KMS-11 (cell line): Measurements from ENCODE around the gene GVQW3.

ENCODE experiments used
- H2AFZ ChIP-seq: fragments of 200-600 bp; sonication (generic); 2 replicates; pipeline ENCODE4 v1.6.1; 2016; ENCODE audit warnings: antibody characterized with exemption, mixed run types, low read depth
- H3K27ac ChIP-seq: fragments of 200-600 bp; sonication (generic); 2 replicates; pipeline ENCODE4 v1.6.1; 2016; ENCODE audit warnings: mild to moderate bottlenecking, mixed run types
- H3K27me3 ChIP-seq: fragments of 200-600 bp; sonication (generic); 2 replicates; pipeline ENCODE4 v1.6.1; 2017; ENCODE audit warnings: mild to moderate bottlenecking, low read depth, mixed run types, moderate library complexity; ENCODE audit not compliant: insufficient read depth
- H3K36me3 ChIP-seq: fragments of 200-600 bp; sonication (generic); 2 replicates; pipeline ENCODE4 v1.6.1; 2017; ENCODE audit warnings: mild to moderate bottlenecking, mixed run types; ENCODE audit not compliant: insufficient read depth
- H3K4me1 ChIP-seq: fragments of 200-600 bp; sonication (generic); 2 replicates; pipeline ENCODE4 v1.6.1; 2016; ENCODE audit warnings: mild to moderate bottlenecking, low read depth, mixed run types; ENCODE audit not compliant: poor library complexity, severe bottlenecking
- H3K4me2 ChIP-seq: fragments of 200-600 bp; sonication (generic); 2 replicates; pipeline ENCODE4 v1.7.0; 2016; ENCODE audit warnings: mild to moderate bottlenecking, mixed run types
- H3K4me3 ChIP-seq: fragments of 200-600 bp; sonication (generic); IDR thresholded peaks from 2 replicates; pipeline ENCODE4 v1.6.1; 2017; ENCODE audit warnings: low read depth, low read length, mixed read lengths; ENCODE audit not compliant: insufficient read depth
- H3K79me2 ChIP-seq: fragments of 200-600 bp; sonication (generic); 2 replicates; pipeline ENCODE4 v1.6.1; 2016; ENCODE audit warnings: low read depth, mixed run types; ENCODE audit not compliant: insufficient read depth
- H3K9ac ChIP-seq: fragments of 200-600 bp; sonication (generic); 2 replicates; pipeline ENCODE4 v1.6.1; 2016; ENCODE audit warnings: mild to moderate bottlenecking, mixed run types
- H4K20me1 ChIP-seq: fragments of 200-600 bp; sonication (generic); 2 replicates; pipeline ENCODE4 v1.6.1; 2016; ENCODE audit warnings: mild to moderate bottlenecking, mixed run types; ENCODE audit not compliant: insufficient read depth
- CTCF ChIP-seq: fragments of 200-600 bp; sonication (generic); conservative IDR thresholded peaks from 2 replicates; pipeline ENCODE4 v1.6.1; 2017; ENCODE audit warnings: low read depth, mild to moderate bottlenecking, antibody characterized with exemption, low read length, moderate library complexity, mixed read lengths

GVQW3 gene

GRCh38 chr11:76362716-76363115, 18.4 kb upstream of the GVQW3 start:
- TF ChIP-seq CTCF = no peak
- H3K9ac ChIP-seq = no peak overlapping the region
- no peak overlapping the region for H3K4me2 ChIP-seq
- H3K4me3 ChIP-seq = no peak overlapping the region
- no peaks in the 10 kb centered on the region for H3K36me3 ChIP-seq
- H2AFZ ChIP-seq = no peak overlapping the region
- peaks cover 4% of the 10 kb centered on the region; the same call in 1 of the 2 replicates for H4K20me1 ChIP-seq
- H3K4me1 ChIP-seq = peaks cover 50% of the 10 kb centered on the region
- peaks cover 39% of the 10 kb centered on the region for H3K79me2 ChIP-seq
- H3K27ac ChIP-seq = no peak overlapping the region
- H3K27me3 ChIP-seq = no peaks in the 10 kb centered on the region

GRCh38 chr11:76365038-76365679, 16.0 kb upstream of the GVQW3 start:
- no peak for TF ChIP-seq CTCF
- Histone ChIP-seq H4K20me1 (peaks cover 10% of the 10 kb centered on the region), H3K4me3 (no peak overlapping the region), H3K4me2 (peak overlapping the region; percentile 12; the same call in 1 of the 2 replicates), H3K27ac (no peak overlapping the region), H3K27me3 (no peaks in the 10 kb centered on the region), H3K79me2 (peaks cover 64% of the 10 kb centered on the region), H3K36me3 (no peaks in the 10 kb centered on the region), H2AFZ (no peak overlapping the region), H3K9ac (no peak overlapping the region), H3K4me1 (peaks cover 58% of the 10 kb centered on the region)

GRCh38 chr11:76368490-76368889, 12.6 kb upstream of the GVQW3 start:
- peaks cover 15% of the 10 kb centered on the region for H4K20me1 ChIP-seq
- H3K79me2 ChIP-seq = peaks cover 88% of the 10 kb centered on the region
- H2AFZ ChIP-seq = no peak overlapping the region
- H3K4me3 ChIP-seq = no peak overlapping the region
- no peaks in the 10 kb centered on the region for H3K36me3 ChIP-seq
- TF ChIP-seq CTCF = no peak
- H3K27ac ChIP-seq = no peak overlapping the region
- H3K4me2 ChIP-seq = no peak overlapping the region
- peaks cover 43% of the 10 kb centered on the region for H3K4me1 ChIP-seq
- no peaks in the 10 kb centered on the region for H3K27me3 ChIP-seq
- no peak overlapping the region for H3K9ac ChIP-seq

- Histone ChIP-seq H3K9ac (no peak overlapping the region), H4K20me1 (peaks cover 19% of the 10 kb centered on the region), H2AFZ (no peak overlapping the region), H3K4me2 (no peak overlapping the region), H3K79me2 (peaks cover 95% of the 10 kb centered on the region), H3K4me3 (no peak overlapping the region), H3K27me3 (no peaks in the 10 kb centered on the region), H3K36me3 (no peaks in the 10 kb centered on the region), H3K4me1 (peaks cover 42% of the 10 kb centered on the region), H3K27ac (no peak overlapping the region)
- TF ChIP-seq CTCF = no peak
Measured at GRCh38 chr11:76369406-76369805, 11.7 kb upstream of the GVQW3 start.
